K562 (cell line): ENCODE data around the gene MTHFR. TPM values are rescaled to one million over a fixed set of nuclear protein-coding genes. Genes with fewer than 3 reads are reported as not detected.

Experiments used
- ATAC-seq: fragments of 200-7000 bp; cut with Tn5 transposase; 3 replicates; pipeline ENCODE4 v1.9.1; 2020; ENCODE audit warnings: moderate library complexity
- BruUV-seq: library from RNA; stranded (reverse); fragments of 400-500 nt; replicated peaks from 2 replicates; lab custom pipeline; 2021; lab: Mats Ljungman, UMichigan
- CTCF ChIA-PET: fragments of 300-600 bp; formaldehyde crosslinking; extraction: SDS; loops from one replicate; lab custom pipeline; 2021; ENCODE audit warnings: low intra/inter-chr PET ratio; lab: Yijun Ruan, JAX
- POLR2A ChIA-PET: fragments of 300-600, 350-650 bp; sonication (Branson Sonifier 250); formaldehyde crosslinking; extraction: SDS; loops from one replicate; lab custom pipeline; 2021; ENCODE audit warnings: antibody characterized with exemption, inconsistent platforms; lab: Yijun Ruan, JAX
- DNase-seq, 4 experiments: peaks; one replicate each; pipeline versions ENCODE4 v3.0.0 to v3.0.0-alpha.2; 2011 to 2018; ENCODE audit warnings: low spot score in 3 of 4, mixed read lengths in 3 of 4; ENCODE audit errors: extremely low read depth in 1 of 4
- FAIRE-seq: peaks from 2 replicates; lab custom pipeline; 2011; peaks lifted over from hg19 to GRCh38; lab: Jason Lieb, UNC
- H2AFZ ChIP-seq: 2 replicates; pipeline ENCODE4 v1.6.0; 2011; ENCODE audit warnings: low read depth, low read length, control low read depth, inconsistent platforms
- H3K27ac ChIP-seq: fragments of 200-600 bp; 3 replicates; pipeline ENCODE4 v1.8.0; 2011; ENCODE audit warnings: low read depth, mild to moderate bottlenecking, control low read depth, inconsistent platforms, low read length, moderate library complexity, mixed read lengths; ENCODE audit errors: extremely low read depth
- H3K27me3 ChIP-seq, 2 experiments: fragments of 300-600 bp in 1 of 2; 2 replicates in 1 of 2; 3 replicates in 1 of 2; pipeline versions ENCODE4 v1.6.0 to v1.8.0; 2011; ENCODE audit warnings: inconsistent platforms in 2 of 2, low read length in 2 of 2, mild to moderate bottlenecking in 1 of 2, mixed read lengths in 1 of 2, moderate library complexity in 1 of 2; ENCODE audit not compliant: control insufficient read depth in 2 of 2, insufficient read depth in 2 of 2
- H3K36me3 ChIP-seq: fragments of 300-600 bp; 3 replicates; pipeline ENCODE4 v1.8.0; 2011; ENCODE audit warnings: mild to moderate bottlenecking, low read length, inconsistent platforms; ENCODE audit not compliant: control insufficient read depth, insufficient read depth
- H3K4me1 ChIP-seq, 2 experiments: fragments of 200-600 bp in 1 of 2; replicated peaks in 1 of 2; 2 replicates in 1 of 2; 3 replicates in 1 of 2; pipeline versions ENCODE4 v1.5.1 to v1.8.0; 2011; ENCODE audit warnings: inconsistent platforms in 2 of 2, low read length in 2 of 2, mild to moderate bottlenecking in 1 of 2, mixed read lengths in 1 of 2, moderate library complexity in 1 of 2; ENCODE audit not compliant: control insufficient read depth in 2 of 2, insufficient read depth in 2 of 2
- H3K4me2 ChIP-seq: 2 replicates; pipeline ENCODE4 v1.6.1; 2011; ENCODE audit warnings: low read length, control low read depth, inconsistent platforms, mixed read lengths; ENCODE audit not compliant: insufficient read depth
- H3K4me3 ChIP-seq: fragments of 200-600 bp; sonication (generic), shearing (Covaris generic); 2 replicates; pipeline ENCODE4 v1.5.1; 2016; ENCODE audit warnings: control low read depth, inconsistent platforms
- H3K79me2 ChIP-seq: fragments of 200-600 bp; 3 replicates; pipeline ENCODE4 v1.8.0; 2011; ENCODE audit warnings: low read length, inconsistent platforms; ENCODE audit not compliant: control insufficient read depth, insufficient read depth
- H3K9ac ChIP-seq, 2 experiments: 2 replicates each; pipeline versions ENCODE4 v1.6.0 to v1.6.1; 2011; ENCODE audit warnings: low read depth in 2 of 2, low read length in 2 of 2, control low read depth in 1 of 2, inconsistent platforms in 1 of 2, mild to moderate bottlenecking in 1 of 2, mixed read lengths in 1 of 2; ENCODE audit not compliant: insufficient read depth in 1 of 2
- H3K9me1 ChIP-seq: one replicate; pipeline ENCODE4 v1.6.0; 2011; ENCODE audit warnings: inconsistent platforms, mild to moderate bottlenecking, low read length, moderate library complexity; ENCODE audit not compliant: control insufficient read depth, insufficient read depth
- H3K9me3 ChIP-seq: replicated peaks from 2 replicates; pipeline ENCODE4 v1.5.1; 2011; ENCODE audit warnings: low read depth, low read length, inconsistent platforms; ENCODE audit not compliant: control insufficient read depth, insufficient read depth
- H4K20me1 ChIP-seq: replicated peaks from 2 replicates; pipeline ENCODE4 v1.6.1; 2011; ENCODE audit warnings: low read length, inconsistent platforms, mixed read lengths; ENCODE audit not compliant: control insufficient read depth, insufficient read depth
- ATF1 ChIP-seq, 2 experiments: fragments of 450-650 bp in 1 of 2; IDR thresholded peaks; 2 replicates each; pipeline ENCODE4 v1.6.1; 2016; ENCODE audit warnings: missing compliant biosample characterization in 1 of 2, missing genetic modification characterization in 1 of 2
- C11orf30 ChIP-seq: fragments of 450-650 bp; IDR thresholded peaks from 2 replicates; pipeline ENCODE4 v1.6.1; 2016; ENCODE audit warnings: low read depth, mild to moderate bottlenecking
- DDX20 ChIP-seq: fragments of 450-650 bp; IDR thresholded peaks from 2 replicates; pipeline ENCODE4 v1.6.1; 2016; ENCODE audit warnings: missing genetic modification characterization, low read depth, mild to moderate bottlenecking, missing compliant biosample characterization, moderate library complexity
- ELF2 ChIP-seq: fragments of 250-450 bp; sonication (Bioruptor Pico); IDR thresholded peaks from 2 replicates; pipeline ENCODE4 v1.5.0; 2021; ENCODE audit warnings: mild to moderate bottlenecking
- FOXA3 ChIP-seq, 2 experiments: fragments of 450-650 bp in 1 of 2; sonication (generic) in 1 of 2; formaldehyde crosslinking; IDR thresholded peaks in 1 of 2; conservative IDR thresholded peaks in 1 of 2; 2 replicates each; pipeline versions ENCODE4 v1.4.0 to v1.8.0; 2020 to 2022; ENCODE audit warnings: mild to moderate bottlenecking in 2 of 2, missing genetic modification reagents in 1 of 2
- ILK ChIP-seq: fragments of 450-650 bp; IDR thresholded peaks from 2 replicates; pipeline ENCODE4 v1.6.1; 2016; ENCODE audit warnings: missing genetic modification characterization, low read depth, mild to moderate bottlenecking, missing compliant biosample characterization, moderate library complexity, borderline replicate concordance
- LARP7 ChIP-seq: fragments of 450-650 bp; IDR thresholded peaks from 2 replicates; pipeline ENCODE4 v1.6.1; 2016
- NR1H2 ChIP-seq: sonication (generic); formaldehyde crosslinking; IDR thresholded peaks from 2 replicates; pipeline ENCODE4 v1.4.0; 2020; ENCODE audit warnings: mild to moderate bottlenecking, missing genetic modification reagents
- PATZ1 ChIP-seq: fragments of 250-450 bp; sonication (Bioruptor Pico); IDR thresholded peaks from 2 replicates; pipeline ENCODE4 v1.5.0; 2020; ENCODE audit warnings: mild to moderate bottlenecking, borderline replicate concordance
- POLR2AphosphoS2 ChIP-seq: IDR thresholded peaks from 2 replicates; pipeline ENCODE4 v1.6.1; 2012; ENCODE audit warnings: low read length, improper control_type of control experiment
- RBFOX2 ChIP-seq: fragments of 200-400 bp; formaldehyde crosslinking; IDR thresholded peaks from 2 replicates; pipeline ENCODE4 v1.6.1; 2017; ENCODE audit warnings: low read depth, mild to moderate bottlenecking, low read length, moderate library complexity
- RBM22 ChIP-seq: fragments of 200-400 bp; formaldehyde crosslinking; IDR thresholded peaks from 2 replicates; pipeline ENCODE4 v1.6.1; 2018; ENCODE audit warnings: low read length, low read depth; ENCODE audit not compliant: poor library complexity, severe bottlenecking
- TSC22D4 ChIP-seq: fragments of 450-650 bp; IDR thresholded peaks from 2 replicates; pipeline ENCODE4 v1.6.1; 2016; ENCODE audit warnings: missing genetic modification characterization, missing biosample characterization, control low read depth
- ZBED1 ChIP-seq: IDR thresholded peaks from 2 replicates; pipeline ENCODE4 v1.6.1; 2014
- ZBTB7A ChIP-seq: IDR thresholded peaks from 2 replicates; pipeline ENCODE4 v1.6.1; 2011; ENCODE audit warnings: low read depth, mild to moderate bottlenecking, low read length, moderate library complexity, borderline replicate concordance; ENCODE audit not compliant: control insufficient read depth
- ZNF12 ChIP-seq: sonication (generic); formaldehyde crosslinking; IDR thresholded peaks from 2 replicates; pipeline ENCODE4 v1.4.0; 2020; ENCODE audit warnings: mild to moderate bottlenecking, missing genetic modification reagents
- ZNF75A ChIP-seq: fragments of 450-650 bp; formaldehyde crosslinking; IDR thresholded peaks from 2 replicates; pipeline ENCODE4 v1.4.0; 2020; ENCODE audit warnings: mild to moderate bottlenecking
- ZSCAN29 ChIP-seq: fragments of 450-650 bp; IDR thresholded peaks from 2 replicates; pipeline ENCODE4 v1.6.1; 2017
- WGBS: fragments of 100-300 bp; shearing (Covaris generic); methylation state at CpG from one replicate; pipeline ENCODE4 v1.1.6; 2016; ENCODE audit warnings: low coverage, mixed read lengths; ENCODE audit not compliant: insufficient coverage; ENCODE audit errors: missing lambda C conversion rate; 5-methylcytosine and 5-hydroxymethylcytosine counted together
- in situ Hi-C: fragments of 300-500 bp; cut with MboI; formaldehyde crosslinking; loops from 4 replicates; pipeline ENCODE4 v1.15.0; 2018; ENCODE audit warnings: inconsistent platforms, mixed read lengths
- intact Hi-C: fragments of 100-400 bp; cut with micrococcal nuclease; formaldehyde crosslinking; loops from 2 replicates; pipeline ENCODE4 v1.14.2; 2022
- polyA plus RNA-seq, 8 experiments: library from polyadenylated mRNA; depleted of rRNA in 4 of 8; stranded (reverse) in 5 of 8; unstranded in 3 of 8; fragments of >200 nt; fragmentation: Nextera tagmentation in 2 of 8; fragmentation: Illumina TruSeq in 1 of 8; extraction: Ambion mirVana in 2 of 8; extraction: Trizol in 1 of 8; gene quantifications; 2 replicates each; pipeline versions ENCODE4 v1.2.1 to v1.2.3, GENCODE V29; 2011 to 2014; ENCODE audit warnings: inconsistent platforms in 1 of 8, missing spikeins in 1 of 8
- total RNA-seq, 7 experiments: library from RNA; depleted of rRNA in 6 of 7; stranded (reverse); fragments of >200 nt in 6 of 7; fragmentation: Illumina TruSeq in 2 of 7; extraction: Trizol in 2 of 7; gene quantifications; 2 replicates each; pipeline versions ENCODE4 v1.2.1 to v1.2.3, GENCODE V29; 2011 to 2021; ENCODE audit warnings: low replicate concordance in 1 of 7
- TF ChIP-seq, protein P1 (sequence below): sonication (generic); formaldehyde crosslinking; IDR thresholded peaks from 2 replicates; pipeline ENCODE4 v1.8.0; 2022; ENCODE audit warnings: mild to moderate bottlenecking, missing genetic modification reagents

MTHFR gene
- total and polyA plus RNA-seq, 9 of the 15 experiments (the other 6 are each of a cell fraction or from before 2014, with no cell fraction given): 5.0 to 104 (median 62.6) TPM

GRCh38 chr1:11800756-11801433 lies 4.9 kb downstream of the MTHFR start (continued):
- no peak for TF ChIP-seq RBM22
- TF ChIP-seq ATF1 (CRISPR knock-in tag; IDR thresholded peaks at IDR 0.05): no peak
- TF ChIP-seq ATF1 (tag; IDR thresholded peaks at IDR 0.05): 0 out of 2 replicates have a peak, but pooled peaks have one; percentile 15
- TF ChIP-seq ELF2 (CRISPR knock-in tag): no peak
- TF ChIP-seq LARP7: no peak
- no peak for TF ChIP-seq DDX20 (tag)
- no peak for TF ChIP-seq ILK
- TF ChIP-seq C11orf30: no peak
- TF ChIP-seq TSC22D4 (tag): no peak
- peak; percentile 74 for TF ChIP-seq RBFOX2
- no peak for TF ChIP-seq ZNF75A (CRISPR knock-in tag)

GRCh38 chr1:11800391-11800755 lies 5.4 kb downstream of the MTHFR start:
- H3K27me3 ChIP-seq: no peaks in the 10 kb centered on the region
- TF ChIP-seq, protein P1, sequence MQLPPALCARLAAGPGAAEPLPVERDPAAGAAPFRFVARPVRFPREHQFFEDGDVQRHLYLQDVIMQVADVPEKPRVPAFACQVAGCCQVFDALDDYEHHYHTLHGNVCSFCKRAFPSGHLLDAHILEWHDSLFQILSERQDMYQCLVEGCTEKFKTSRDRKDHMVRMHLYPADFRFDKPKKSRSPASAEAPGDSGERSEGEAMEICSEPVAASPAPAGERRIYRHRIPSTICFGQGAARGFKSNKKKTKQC: 0 out of 2 replicates have a peak, but pooled peaks have one; percentile 10
- TF ChIP-seq NR1H2 (CRISPR knock-in tag) (0 out of 2 replicates have a peak, but pooled peaks have one; percentile 24), PATZ1 (CRISPR knock-in tag) (no peak), ZBED1 (0 out of 2 replicates have a peak, but pooled peaks have one; percentile 5), FOXA3 (CRISPR knock-in tag; conservative IDR thresholded peaks at IDR 0.05 in 1 of 2, IDR thresholded peaks at IDR 0.05 in 1 of 2) (0 out of 4 replicates have a peak, but pooled peaks of 1 of the 2 experiments have one; percentile 6), POLR2AphosphoS2 (peak; percentile 67; the same call in 1 of the 2 replicates), ZNF12 (CRISPR knock-in tag) (peak; percentile 30; the same call in 1 of the 2 replicates), ZBTB7A (peak; percentile 31; the same call in 1 of the 2 replicates), ZSCAN29 (no peak)
- TF ChIP-seq, all 486 proteins: peak for 7
- Histone ChIP-seq H3K36me3 (peaks cover 54% of the 10 kb centered on the region), H3K9me3 (no peaks in the 10 kb centered on the region), H3K27ac (peak overlapping the region; percentile 100), H4K20me1 (0 out of 2 replicates have a peak, but pooled peaks cover 5% of the 10 kb centered on the region), H3K4me3 (peak overlapping the region; percentile 81; the same call in 1 of the 2 replicates), H3K4me1 (peaks cover 70 to 72% of the 10 kb centered on the region in 2 experiments), H3K4me2 (peak overlapping the region; percentile 92), H2AFZ (no peak overlapping the region), H3K79me2 (peaks cover 81% of the 10 kb centered on the region), H3K9ac (peak overlapping the region; percentile 71 to 89), H3K9me1 (no peaks in the 10 kb centered on the region)
- in situ Hi-C loops: no loop called here
- BruUV-seq: no TSS peak
- POLR2A ChIA-PET: interaction anchor here (4.9 to 10.5 kb wide), 2 partner anchors 10 to 109 kb away, joined by 75 to 107 read pairs; no protein-coding TSS in a partner anchor
- intact Hi-C loops: loop anchor here (5.0 kb wide), 1 partner anchor 182 kb away; the partner anchor contains the start of gene MFN2
- CTCF ChIA-PET: no interaction called here
- FAIRE-seq (no peak), DNase-seq (no peak), ATAC-seq (no peak)
- WGBS: 81% methylated on average over 8 of the region's 8 CpGs
